OCI-LY3 (cell line): Measurements from ENCODE around the gene SMIM36.

Source experiments
- CTCF ChIP-seq: fragments of 200-600, 300-600 bp; sonication (generic); IDR thresholded peaks from 2 replicates; pipeline ENCODE4 v1.5.1; 2014; ENCODE audit warnings: antibody characterized with exemption, low read length, low read depth
- EZH2phosphoT487 ChIP-seq: fragments of 200-600 bp; shearing (Covaris generic); IDR thresholded peaks from 2 replicates; pipeline ENCODE4 v1.6.1; 2018; ENCODE audit warnings: antibody characterized with exemption, mixed run types, low read depth

GRCh38 chr17:55407641-55408566 is 103.3 kb downstream of the SMIM36 start:
- TF ChIP-seq CTCF: no peak
- no peak for TF ChIP-seq EZH2phosphoT487
